Uterus (tissue), 2 donors: ENCODE data around the gene ZNF783.

ENCODE experiments used
- CTCF ChIP-seq, 4 experiments: fragments of 200-600 bp in 2 of 4; fragments of 450-650 bp in 2 of 4; sonication (generic) in 2 of 4; IDR thresholded peaks; one replicate each; pipeline ENCODE4 v1.5.1; 2016 to 2019; ENCODE audit warnings: antibody characterized with exemption in 4 of 4, mild to moderate bottlenecking in 2 of 4, moderate library complexity in 1 of 4
- POLR2A ChIP-seq, 2 donors: fragments of 450-650 bp; IDR thresholded peaks; one replicate each; pipeline ENCODE4 v1.6.1; 2016; ENCODE audit warnings: antibody characterized with exemption in 2 of 2, mild to moderate bottlenecking in 1 of 2, moderate library complexity in 1 of 2

- no peak for TF ChIP-seq CTCF (IDR thresholded peaks at IDR 0.05)
- no peak for TF ChIP-seq POLR2A (IDR thresholded peaks at IDR 0.05)
These were observed 9.6 kb upstream of the ZNF783 start for GRCh38 chr7:149252378-149252777.
